Fibroblast of pulmonary artery (primary cell): Measurements from ENCODE around the gene PTPRD.
"Not testable (repeated sequence)": the region's sequence is repeated elsewhere in the genome, so short reads cannot be mapped to it uniquely, and the experiment has no call there.

Experiments used
- DNase-seq: peaks from one replicate; pipeline ENCODE4 v3.0.0-alpha.2; 2010; ENCODE audit warnings: low read depth
- H3K4me3 ChIP-seq: replicated peaks from 2 replicates; pipeline ENCODE4 v1.5.1; 2011; ENCODE audit warnings: low read depth, mild to moderate bottlenecking, control low read depth, low read length, moderate library complexity
- TF ChIP-seq, protein P1 (sequence below): IDR thresholded peaks from 2 replicates; pipeline ENCODE4 v1.5.1; 2011; ENCODE audit warnings: mild to moderate bottlenecking, control low read depth, low read length, inconsistent platforms; ENCODE audit errors: missing control alignments

Gene PTPRD

GRCh38 chr9:9938432-9938831 is 674.4 kb downstream of the PTPRD start:
- H3K4me3 ChIP-seq, result no peak overlapping the region
- no peak for DNase-seq
- TF ChIP-seq, protein P1, sequence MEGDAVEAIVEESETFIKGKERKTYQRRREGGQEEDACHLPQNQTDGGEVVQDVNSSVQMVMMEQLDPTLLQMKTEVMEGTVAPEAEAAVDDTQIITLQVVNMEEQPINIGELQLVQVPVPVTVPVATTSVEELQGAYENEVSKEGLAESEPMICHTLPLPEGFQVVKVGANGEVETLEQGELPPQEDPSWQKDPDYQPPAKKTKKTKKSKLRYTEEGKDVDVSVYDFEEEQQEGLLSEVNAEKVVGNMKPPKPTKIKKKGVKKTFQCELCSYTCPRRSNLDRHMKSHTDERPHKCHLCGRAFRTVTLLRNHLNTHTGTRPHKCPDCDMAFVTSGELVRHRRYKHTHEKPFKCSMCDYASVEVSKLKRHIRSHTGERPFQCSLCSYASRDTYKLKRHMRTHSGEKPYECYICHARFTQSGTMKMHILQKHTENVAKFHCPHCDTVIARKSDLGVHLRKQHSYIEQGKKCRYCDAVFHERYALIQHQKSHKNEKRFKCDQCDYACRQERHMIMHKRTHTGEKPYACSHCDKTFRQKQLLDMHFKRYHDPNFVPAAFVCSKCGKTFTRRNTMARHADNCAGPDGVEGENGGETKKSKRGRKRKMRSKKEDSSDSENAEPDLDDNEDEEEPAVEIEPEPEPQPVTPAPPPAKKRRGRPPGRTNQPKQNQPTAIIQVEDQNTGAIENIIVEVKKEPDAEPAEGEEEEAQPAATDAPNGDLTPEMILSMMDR, result no peak

GRCh38 chr9:9931464-9931863 is 681.3 kb downstream of the PTPRD start:
- not testable (repeated sequence) for DNase-seq, H3K4me3 ChIP-seq

- no peak for DNase-seq
- TF ChIP-seq, protein P1, result no peak
- no peak overlapping the region for H3K4me3 ChIP-seq
Observed at GRCh38 chr9:9924376-9924775, 688.4 kb downstream of the PTPRD start.

DNA sequence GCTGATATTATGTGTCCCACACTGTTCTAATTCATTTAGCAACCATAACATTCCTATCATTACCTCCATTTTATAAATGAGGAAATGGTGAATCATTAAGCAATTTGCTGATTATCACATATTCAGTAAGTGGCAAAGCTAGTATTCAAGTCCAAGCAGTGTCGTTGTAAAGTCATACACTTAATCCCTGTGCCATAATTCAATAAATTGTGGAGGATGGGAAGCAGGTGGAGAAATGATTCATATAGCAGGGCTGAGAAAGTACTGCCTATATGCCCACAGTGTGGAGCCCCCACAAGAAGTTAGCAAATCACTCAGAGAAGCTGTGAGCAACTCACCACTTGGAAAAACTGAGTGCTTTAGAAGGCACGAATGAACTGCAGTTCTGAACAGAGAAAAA is 691.0 kb downstream of the PTPRD start:
- TF ChIP-seq, protein P1, result no peak
- H3K4me3 ChIP-seq, result no peak overlapping the region
- DNase-seq, result no peak

DNA sequence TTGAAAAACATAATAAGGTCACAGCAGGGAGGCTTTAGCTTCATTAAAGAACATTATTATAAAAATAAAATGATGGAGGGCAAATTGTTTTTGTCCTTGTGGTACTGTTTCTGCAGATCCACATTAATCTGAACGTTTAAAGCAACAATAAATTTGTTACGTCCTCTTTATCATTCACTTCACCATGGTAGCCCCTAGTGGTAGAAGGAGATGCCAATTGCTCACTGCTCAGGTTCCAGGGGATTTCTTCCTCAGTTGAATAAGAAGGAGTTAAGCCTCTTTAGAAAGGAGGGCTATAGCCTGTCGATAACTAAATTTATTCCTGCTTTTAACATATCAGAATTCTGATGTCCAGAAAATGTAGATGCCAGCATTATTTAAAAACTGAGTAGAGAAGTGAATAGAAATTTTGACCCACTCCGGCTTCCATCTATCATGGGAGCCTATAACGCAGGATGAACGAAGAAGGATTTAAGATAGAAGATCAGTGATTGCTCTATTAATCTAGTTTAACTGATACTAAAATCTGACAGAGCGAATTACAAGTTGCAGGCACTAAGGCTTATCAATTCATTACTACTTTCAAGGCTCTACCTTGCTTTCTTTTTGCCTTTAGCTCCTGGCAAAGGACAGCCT is 692.3 kb downstream of the PTPRD start:
- no peak for DNase-seq
- TF ChIP-seq, protein P1, result no peak
- no peak overlapping the region for H3K4me3 ChIP-seq

DNA sequence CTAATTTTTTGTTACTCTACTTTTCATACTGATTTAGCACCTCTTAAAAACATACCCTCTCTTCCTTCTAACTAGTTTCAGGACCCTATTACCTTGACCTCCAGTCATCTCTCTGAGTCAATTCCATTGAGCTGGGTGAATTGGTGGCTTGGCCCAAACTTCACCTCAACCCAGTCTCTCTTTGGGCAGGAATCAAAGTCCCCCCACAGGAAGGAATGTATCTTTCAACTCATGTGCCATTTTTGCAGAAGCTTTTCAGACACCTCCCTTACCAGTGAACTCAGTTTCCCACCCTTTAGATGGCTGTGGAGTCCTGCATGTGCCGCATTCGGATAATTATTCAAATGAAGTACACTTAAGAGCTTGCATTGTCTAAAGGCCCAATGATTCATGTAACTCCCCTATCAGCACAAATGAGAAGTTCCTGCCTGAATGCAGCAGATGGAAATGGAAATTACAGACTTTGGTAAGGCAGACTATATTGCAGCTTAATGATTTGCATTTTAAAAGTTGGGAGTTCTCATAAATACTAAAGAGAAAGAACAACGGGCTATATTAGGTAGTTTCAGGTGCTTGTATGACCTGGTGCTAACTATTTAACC is 693.5 kb downstream of the PTPRD start:
- TF ChIP-seq, protein P1, result no peak
- DNase-seq, result no peak
- H3K4me3 ChIP-seq, result no peak overlapping the region

DNA sequence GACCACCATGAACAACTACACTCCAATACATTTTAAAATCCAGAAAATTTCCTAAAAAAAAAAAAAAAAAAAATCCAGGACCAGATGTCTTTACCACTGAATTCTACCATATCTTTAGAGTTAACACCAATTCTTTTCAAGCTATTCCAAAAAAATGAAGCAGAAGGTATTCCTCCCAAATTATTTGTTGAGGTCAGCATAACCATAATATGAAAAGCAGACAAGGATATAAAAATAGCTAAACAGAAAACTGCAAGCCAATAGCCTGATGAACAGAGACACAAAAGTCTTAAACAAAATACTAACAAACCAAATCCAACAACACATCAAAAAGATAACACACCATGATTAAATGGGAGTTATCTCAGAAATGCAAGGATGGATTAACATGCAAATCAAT is 695.4 kb downstream of the PTPRD start:
- H3K4me3 ChIP-seq, result no peak overlapping the region
- no peak for DNase-seq
- TF ChIP-seq, protein P1, result no peak
